HEK293 (cell line): ENCODE data around the gene CCNG2.

ENCODE experiments used
- CTCF ChIA-PET: fragments of 350-600 bp; formaldehyde crosslinking; extraction: SDS; loops from one replicate; lab custom pipeline; 2021; ENCODE audit warnings: antibody characterized with exemption; lab: Yijun Ruan, JAX
- POLR2A ChIA-PET: fragments of 300-600 bp; formaldehyde crosslinking; extraction: SDS; loops from one replicate; lab custom pipeline; 2020; ENCODE audit warnings: antibody characterized with exemption, inconsistent platforms; lab: Yijun Ruan, JAX
- H3K27ac ChIP-seq: fragments of 200-500 bp; sonication (Bioruptor generic); 2 replicates; pipeline ENCODE4 v1.5.1; 2014; ENCODE audit warnings: low read depth, low read length, control low read depth, inconsistent platforms; ENCODE audit errors: extremely low read depth
- H3K36me3 ChIP-seq, 2 experiments: fragments of 200-500 bp in 1 of 2; sonication (Bioruptor generic) in 1 of 2; 1 replicate in 1 of 2; 2 replicates in 1 of 2; pipeline ENCODE4 v1.5.1; 2014 to 2017; ENCODE audit warnings: inconsistent platforms in 2 of 2, low read length in 2 of 2; ENCODE audit not compliant: control insufficient read depth in 2 of 2, insufficient read depth in 1 of 2
- H3K4me1 ChIP-seq: fragments of 200-500 bp; sonication (Bioruptor generic); 2 replicates; pipeline ENCODE4 v1.5.1; 2014; ENCODE audit warnings: mild to moderate bottlenecking, low read length, inconsistent platforms; ENCODE audit not compliant: control insufficient read depth, insufficient read depth
- H3K4me3 ChIP-seq: 2 replicates; pipeline ENCODE4 v1.5.1; 2011; ENCODE audit warnings: low read depth, mild to moderate bottlenecking, control low read depth, low read length, moderate library complexity
- H3K9me3 ChIP-seq: fragments of 200-500 bp; sonication (Bioruptor generic); 2 replicates; pipeline ENCODE4 v1.5.1; 2014; ENCODE audit warnings: low read depth, low read length, inconsistent platforms; ENCODE audit not compliant: control insufficient read depth, insufficient read depth
- EGR2 ChIP-seq: fragments of 450-650 bp; formaldehyde crosslinking; IDR thresholded peaks from 2 replicates; pipeline ENCODE4 v1.5.1; 2016; ENCODE audit warnings: low read depth, missing biosample characterization, missing genetic modification characterization
- PRDM2 ChIP-seq: fragments of 450-650 bp; formaldehyde crosslinking; IDR thresholded peaks from 2 replicates; pipeline ENCODE4 v1.5.1; 2016; ENCODE audit warnings: missing biosample characterization, missing genetic modification characterization, borderline replicate concordance
- PRDM6 ChIP-seq: fragments of 450-650 bp; formaldehyde crosslinking; IDR thresholded peaks from 2 replicates; pipeline ENCODE4 v1.5.1; 2017; ENCODE audit warnings: missing biosample characterization, missing genetic modification characterization
- SP7 ChIP-seq: fragments of 450-650 bp; formaldehyde crosslinking; IDR thresholded peaks from 2 replicates; pipeline ENCODE4 v1.5.1; 2016; ENCODE audit warnings: missing biosample characterization, missing genetic modification characterization
- YY1 ChIP-seq: fragments of 450-650 bp; formaldehyde crosslinking; IDR thresholded peaks from 2 replicates; pipeline ENCODE4 v1.5.1; 2018; ENCODE audit warnings: missing biosample characterization, missing genetic modification characterization
- ZBTB20 ChIP-seq: fragments of 450-650 bp; formaldehyde crosslinking; IDR thresholded peaks from 2 replicates; pipeline ENCODE4 v1.5.1; 2016; ENCODE audit warnings: missing biosample characterization, missing genetic modification characterization
- ZEB2 ChIP-seq: fragments of 450-650 bp; formaldehyde crosslinking; IDR thresholded peaks from 2 replicates; pipeline ENCODE4 v1.5.1; 2016; ENCODE audit warnings: missing biosample characterization, missing genetic modification characterization
- ZNF112 ChIP-seq: fragments of 450-650 bp; formaldehyde crosslinking; IDR thresholded peaks from 2 replicates; pipeline ENCODE4 v1.5.0; 2017; ENCODE audit warnings: missing biosample characterization, missing genetic modification characterization
- ZNF138 ChIP-seq: fragments of 450-650 bp; formaldehyde crosslinking; IDR thresholded peaks from 2 replicates; pipeline ENCODE4 v1.5.1; 2016; ENCODE audit warnings: missing biosample characterization, missing genetic modification characterization, borderline replicate concordance
- ZNF175 ChIP-seq: fragments of 450-650 bp; formaldehyde crosslinking; IDR thresholded peaks from 2 replicates; pipeline ENCODE4 v1.5.1; 2016; ENCODE audit warnings: missing biosample characterization, missing genetic modification characterization
- ZNF311 ChIP-seq: fragments of 450-650 bp; formaldehyde crosslinking; IDR thresholded peaks from 2 replicates; pipeline ENCODE4 v1.5.1; 2017; ENCODE audit warnings: missing biosample characterization, missing genetic modification characterization, borderline replicate concordance
- ZNF426 ChIP-seq: fragments of 450-650 bp; formaldehyde crosslinking; IDR thresholded peaks from 2 replicates; pipeline ENCODE4 v1.5.1; 2017; ENCODE audit warnings: missing biosample characterization, missing genetic modification characterization, mild to moderate bottlenecking, inconsistent platforms, moderate library complexity
- ZNF501 ChIP-seq: fragments of 450-650 bp; formaldehyde crosslinking; IDR thresholded peaks from 2 replicates; pipeline ENCODE4 v1.5.1; 2016; ENCODE audit warnings: missing biosample characterization, missing genetic modification characterization
- ZNF600 ChIP-seq: fragments of 450-650 bp; formaldehyde crosslinking; IDR thresholded peaks from 2 replicates; pipeline ENCODE4 v1.5.1; 2016; ENCODE audit warnings: missing biosample characterization, missing genetic modification characterization
- ZNF623 ChIP-seq: fragments of 450-650 bp; formaldehyde crosslinking; IDR thresholded peaks from 2 replicates; pipeline ENCODE4 v1.5.1; 2016; ENCODE audit warnings: missing biosample characterization, missing genetic modification characterization
- ZNF837 ChIP-seq: fragments of 450-650 bp; formaldehyde crosslinking; IDR thresholded peaks from 2 replicates; pipeline ENCODE4 v1.5.1; 2016; ENCODE audit warnings: missing biosample characterization, missing genetic modification characterization
- TF ChIP-seq, protein P1 (sequence below): fragments of 450-650 bp; formaldehyde crosslinking; IDR thresholded peaks from 2 replicates; pipeline ENCODE4 v1.5.1; 2016; ENCODE audit warnings: missing biosample characterization, missing genetic modification characterization
- TF ChIP-seq, protein P2 (sequence below): fragments of 450-650 bp; formaldehyde crosslinking; IDR thresholded peaks from 2 replicates; pipeline ENCODE4 v1.5.1; 2016; ENCODE audit warnings: missing biosample characterization, missing genetic modification characterization

The CCNG2 gene

DNA sequence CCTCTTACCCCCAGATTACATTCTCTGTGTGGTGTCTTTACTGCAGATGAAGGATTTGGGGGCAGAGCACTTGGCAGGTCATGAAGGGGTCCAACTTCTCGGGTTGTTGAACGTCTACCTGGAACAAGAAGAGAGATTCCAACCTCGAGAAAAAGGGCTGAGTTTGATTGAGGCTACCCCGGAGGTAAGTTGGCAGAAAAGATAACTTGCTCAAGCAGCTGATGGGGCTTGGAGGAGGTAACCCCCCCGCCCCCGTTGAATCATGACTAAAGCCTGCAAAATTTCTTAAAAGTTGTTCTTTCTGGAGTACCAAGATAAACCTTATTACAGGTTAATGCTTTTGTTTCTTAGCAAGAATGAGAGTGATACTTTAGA lies 1.5 kb downstream of the CCNG2 start (continued):
- no peak for TF ChIP-seq PRDM2
- TF ChIP-seq PRDM6 (tag by site-specific recombination) = no peak
- TF ChIP-seq SP7 (tag by site-specific recombination) = no peak
- TF ChIP-seq, protein P1, sequence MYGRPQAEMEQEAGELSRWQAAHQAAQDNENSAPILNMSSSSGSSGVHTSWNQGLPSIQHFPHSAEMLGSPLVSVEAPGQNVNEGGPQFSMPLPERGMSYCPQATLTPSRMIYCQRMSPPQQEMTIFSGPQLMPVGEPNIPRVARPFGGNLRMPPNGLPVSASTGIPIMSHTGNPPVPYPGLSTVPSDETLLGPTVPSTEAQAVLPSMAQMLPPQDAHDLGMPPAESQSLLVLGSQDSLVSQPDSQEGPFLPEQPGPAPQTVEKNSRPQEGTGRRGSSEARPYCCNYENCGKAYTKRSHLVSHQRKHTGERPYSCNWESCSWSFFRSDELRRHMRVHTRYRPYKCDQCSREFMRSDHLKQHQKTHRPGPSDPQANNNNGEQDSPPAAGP = no peak
- TF ChIP-seq ZNF112 (tag by site-specific recombination) = no peak
- no peak for TF ChIP-seq YY1 (tag by site-specific recombination)
- TF ChIP-seq ZNF837 = no peak
- no peak for TF ChIP-seq ZNF311 (tag by site-specific recombination)

GRCh38 chr4:77159806-77160205 lies 2.8 kb downstream of the CCNG2 start:
- no peak overlapping the region for H3K27ac ChIP-seq
- no peak overlapping the region for H3K4me3 ChIP-seq
- no peaks in the 10 kb centered on the region for H3K9me3 ChIP-seq
- TF ChIP-seq ZNF138 (tag by site-specific recombination) (no peak), ZNF600 (no peak), ZBTB20 (tag by site-specific recombination) (no peak), ZEB2 (tag by site-specific recombination) (no peak), ZNF501 (no peak), ZNF426 (tag by site-specific recombination) (no peak), EGR2 (tag by site-specific recombination) (no peak), ZNF623 (tag by site-specific recombination) (no peak), ZNF175 (tag by site-specific recombination) (no peak)
- TF ChIP-seq, protein P2, sequence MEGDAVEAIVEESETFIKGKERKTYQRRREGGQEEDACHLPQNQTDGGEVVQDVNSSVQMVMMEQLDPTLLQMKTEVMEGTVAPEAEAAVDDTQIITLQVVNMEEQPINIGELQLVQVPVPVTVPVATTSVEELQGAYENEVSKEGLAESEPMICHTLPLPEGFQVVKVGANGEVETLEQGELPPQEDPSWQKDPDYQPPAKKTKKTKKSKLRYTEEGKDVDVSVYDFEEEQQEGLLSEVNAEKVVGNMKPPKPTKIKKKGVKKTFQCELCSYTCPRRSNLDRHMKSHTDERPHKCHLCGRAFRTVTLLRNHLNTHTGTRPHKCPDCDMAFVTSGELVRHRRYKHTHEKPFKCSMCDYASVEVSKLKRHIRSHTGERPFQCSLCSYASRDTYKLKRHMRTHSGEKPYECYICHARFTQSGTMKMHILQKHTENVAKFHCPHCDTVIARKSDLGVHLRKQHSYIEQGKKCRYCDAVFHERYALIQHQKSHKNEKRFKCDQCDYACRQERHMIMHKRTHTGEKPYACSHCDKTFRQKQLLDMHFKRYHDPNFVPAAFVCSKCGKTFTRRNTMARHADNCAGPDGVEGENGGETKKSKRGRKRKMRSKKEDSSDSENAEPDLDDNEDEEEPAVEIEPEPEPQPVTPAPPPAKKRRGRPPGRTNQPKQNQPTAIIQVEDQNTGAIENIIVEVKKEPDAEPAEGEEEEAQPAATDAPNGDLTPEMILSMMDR (tag by site-specific recombination) = no peak
- peaks cover 24 to 64% of the 10 kb centered on the region in 2 experiments for H3K36me3 ChIP-seq
- H3K4me1 ChIP-seq = no peaks in the 10 kb centered on the region
- ChIA-PET POLR2A (interaction anchor here (0.7 kb wide), 1 partner anchor 13 kb away, joined by 3 read pairs; no protein-coding TSS in a partner anchor), CTCF (interaction anchor here (0.6 to 0.7 kb wide), 2 partner anchors 30 to 44 kb away, joined by 3 read pairs; no protein-coding TSS in a partner anchor)
